Smooth muscle cell (in vitro differentiated cells): ENCODE measurements around the gene GSTCD. TPM values are rescaled to one million over a fixed set of nuclear protein-coding genes. Genes with fewer than 3 reads are reported as not detected.

Experiments
- DNase-seq: peaks from one replicate; lab custom pipeline; 2025; ENCODE audit not compliant: unreplicated experiment; lab: John Stamatoyannopoulos, UW
- H2AFZ ChIP-seq: fragments of 200-600 bp; sonication (generic); 2 replicates; pipeline ENCODE4 v1.6.0; 2016; ENCODE audit warnings: antibody characterized with exemption, low read depth, mild to moderate bottlenecking
- H3F3A ChIP-seq: fragments of 200-600 bp; sonication (generic); 2 replicates; pipeline ENCODE4 v1.6.0; 2017; ENCODE audit warnings: antibody characterized with exemption, low read depth
- H3K27ac ChIP-seq: fragments of 200-600 bp; sonication (generic); 2 replicates; pipeline ENCODE4 v1.5.1; 2016; ENCODE audit warnings: low read depth, mild to moderate bottlenecking
- H3K27me3 ChIP-seq: fragments of 200-600 bp; sonication (generic); 2 replicates; pipeline ENCODE4 v1.6.1; 2016; ENCODE audit warnings: low read depth, mild to moderate bottlenecking
- H3K36me3 ChIP-seq: fragments of 200-600 bp; sonication (generic); 2 replicates; pipeline ENCODE4 v1.5.1; 2016; ENCODE audit warnings: low read depth
- H3K4me1 ChIP-seq: fragments of 200-600 bp; sonication (generic); 2 replicates; pipeline ENCODE4 v1.5.1; 2016; ENCODE audit warnings: low read depth
- H3K4me2 ChIP-seq: fragments of 200-600 bp; sonication (generic); 2 replicates; pipeline ENCODE4 v1.6.0; 2016; ENCODE audit warnings: mild to moderate bottlenecking
- H3K4me3 ChIP-seq: fragments of 200-600 bp; sonication (generic); 2 replicates; pipeline ENCODE4 v1.5.1; 2016; ENCODE audit warnings: mild to moderate bottlenecking
- H3K79me2 ChIP-seq: fragments of 200-600 bp; sonication (generic); 2 replicates; pipeline ENCODE4 v1.6.0; 2016; ENCODE audit warnings: low read depth, mild to moderate bottlenecking
- H3K9ac ChIP-seq: fragments of 200-600 bp; sonication (generic); 2 replicates; pipeline ENCODE4 v1.6.0; 2016; ENCODE audit warnings: low read depth
- H3K9me3 ChIP-seq: fragments of 200-600 bp; sonication (generic); replicated peaks from 2 replicates; pipeline ENCODE4 v1.5.1; 2016; ENCODE audit warnings: low read depth
- H4K20me1 ChIP-seq: fragments of 200-600 bp; sonication (generic); 2 replicates; pipeline ENCODE4 v1.6.0; 2016; ENCODE audit warnings: low read depth
- WGBS: methylation state at CpG from one replicate; pipeline ENCODE4 v1.1.7; 2016; ENCODE audit warnings: low lambda C conversion rate; 5-methylcytosine and 5-hydroxymethylcytosine counted together
- polyA plus RNA-seq: library from polyadenylated mRNA; unstranded; fragments of >200 nt; fragmentation: Nextera tagmentation; extraction: Ambion mirVana; gene quantifications from 2 replicates; pipeline ENCODE4 v1.2.1, GENCODE V29; 2016
- total RNA-seq: library from RNA; depleted of rRNA; stranded (reverse); fragments of >200 nt; gene quantifications from 2 replicates; pipeline ENCODE4 v1.2.3, GENCODE V29; 2014
- TF ChIP-seq, protein P1 (sequence below): fragments of 200-600 bp; sonication (generic); IDR thresholded peaks from 2 replicates; pipeline ENCODE4 v1.5.1; 2017; ENCODE audit warnings: borderline replicate concordance, mild to moderate bottlenecking, antibody characterized with exemption; ENCODE audit not compliant: insufficient read depth, poor library complexity, severe bottlenecking

The GSTCD gene
- total and polyA plus RNA-seq, 2 experiments from 2014 or later, result 5.6 to 10.5 TPM

DNA sequence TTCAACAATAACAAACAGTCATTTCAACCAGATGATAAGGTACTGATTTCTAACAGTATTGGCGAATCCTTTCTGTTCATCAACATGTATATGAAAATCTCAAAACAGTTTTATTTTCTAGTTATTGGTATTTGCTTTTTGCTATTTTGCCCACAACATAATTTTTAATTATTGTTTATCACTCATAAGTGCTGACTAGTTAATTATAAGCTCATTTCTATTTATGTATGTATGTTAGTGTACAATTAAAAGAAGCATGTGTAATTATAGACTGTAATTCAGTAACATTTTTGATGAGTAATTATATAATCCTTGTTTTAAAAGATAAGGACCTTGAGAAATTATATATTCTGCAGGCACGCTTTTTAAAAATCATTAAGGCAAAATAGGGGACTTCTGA, 119.5 kb downstream of the GSTCD start:
- Histone ChIP-seq H4K20me1 (no peaks in the 10 kb centered on the region), H3K4me3 (no peak overlapping the region), H3K27me3 (no peaks in the 10 kb centered on the region), H3K27ac (no peak overlapping the region), H3F3A (no peaks in the 10 kb centered on the region), H3K36me3 (peaks cover 4% of the 10 kb centered on the region), H3K4me1 (no peaks in the 10 kb centered on the region), H3K9me3 (no peaks in the 10 kb centered on the region), H2AFZ (no peak overlapping the region), H3K79me2 (no peaks in the 10 kb centered on the region), H3K4me2 (no peak overlapping the region), H3K9ac (no peak overlapping the region)
- TF ChIP-seq, protein P1, sequence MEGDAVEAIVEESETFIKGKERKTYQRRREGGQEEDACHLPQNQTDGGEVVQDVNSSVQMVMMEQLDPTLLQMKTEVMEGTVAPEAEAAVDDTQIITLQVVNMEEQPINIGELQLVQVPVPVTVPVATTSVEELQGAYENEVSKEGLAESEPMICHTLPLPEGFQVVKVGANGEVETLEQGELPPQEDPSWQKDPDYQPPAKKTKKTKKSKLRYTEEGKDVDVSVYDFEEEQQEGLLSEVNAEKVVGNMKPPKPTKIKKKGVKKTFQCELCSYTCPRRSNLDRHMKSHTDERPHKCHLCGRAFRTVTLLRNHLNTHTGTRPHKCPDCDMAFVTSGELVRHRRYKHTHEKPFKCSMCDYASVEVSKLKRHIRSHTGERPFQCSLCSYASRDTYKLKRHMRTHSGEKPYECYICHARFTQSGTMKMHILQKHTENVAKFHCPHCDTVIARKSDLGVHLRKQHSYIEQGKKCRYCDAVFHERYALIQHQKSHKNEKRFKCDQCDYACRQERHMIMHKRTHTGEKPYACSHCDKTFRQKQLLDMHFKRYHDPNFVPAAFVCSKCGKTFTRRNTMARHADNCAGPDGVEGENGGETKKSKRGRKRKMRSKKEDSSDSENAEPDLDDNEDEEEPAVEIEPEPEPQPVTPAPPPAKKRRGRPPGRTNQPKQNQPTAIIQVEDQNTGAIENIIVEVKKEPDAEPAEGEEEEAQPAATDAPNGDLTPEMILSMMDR, result no peak
- 97% methylated on average over 2 of the region's 2 CpGs for WGBS
- DNase-seq, result no peak

DNA sequence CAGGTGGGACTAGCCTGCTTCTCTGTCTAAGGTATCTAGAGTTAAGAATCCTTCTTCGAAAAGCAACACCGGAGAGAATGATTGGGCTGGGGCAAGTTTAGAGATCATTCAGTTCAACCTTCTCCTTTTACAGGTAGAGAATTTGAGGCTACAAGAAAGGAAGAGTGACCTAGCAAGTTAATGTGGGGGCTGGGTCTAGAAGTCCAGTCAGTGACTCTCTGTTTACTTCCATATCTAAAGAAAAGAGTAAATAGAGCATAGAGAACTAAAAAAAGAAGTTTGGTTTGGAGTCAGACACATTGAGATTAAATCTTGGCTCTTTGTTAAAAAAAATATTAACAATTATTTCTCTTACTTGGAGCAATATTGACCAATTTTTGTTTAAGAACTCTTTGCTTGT, 122.6 kb downstream of the GSTCD start:
- no peak overlapping the region for H3K9ac ChIP-seq
- no peaks in the 10 kb centered on the region for H3K79me2 ChIP-seq
- no peak overlapping the region for H3K4me3 ChIP-seq
- H3K4me1 ChIP-seq, result no peaks in the 10 kb centered on the region
- 94% methylated on average over 2 of the region's 2 CpGs for WGBS
- H3K27ac ChIP-seq, result no peak overlapping the region
- H3F3A ChIP-seq, result no peaks in the 10 kb centered on the region
- H3K9me3 ChIP-seq, result no peaks in the 10 kb centered on the region
- TF ChIP-seq, protein P1, result no peak
- H3K27me3 ChIP-seq, result no peaks in the 10 kb centered on the region
- no peaks in the 10 kb centered on the region for H4K20me1 ChIP-seq
- no peak for DNase-seq
- H3K4me2 ChIP-seq, result no peak overlapping the region
- no peak overlapping the region for H2AFZ ChIP-seq
- peaks cover 4% of the 10 kb centered on the region for H3K36me3 ChIP-seq

DNA sequence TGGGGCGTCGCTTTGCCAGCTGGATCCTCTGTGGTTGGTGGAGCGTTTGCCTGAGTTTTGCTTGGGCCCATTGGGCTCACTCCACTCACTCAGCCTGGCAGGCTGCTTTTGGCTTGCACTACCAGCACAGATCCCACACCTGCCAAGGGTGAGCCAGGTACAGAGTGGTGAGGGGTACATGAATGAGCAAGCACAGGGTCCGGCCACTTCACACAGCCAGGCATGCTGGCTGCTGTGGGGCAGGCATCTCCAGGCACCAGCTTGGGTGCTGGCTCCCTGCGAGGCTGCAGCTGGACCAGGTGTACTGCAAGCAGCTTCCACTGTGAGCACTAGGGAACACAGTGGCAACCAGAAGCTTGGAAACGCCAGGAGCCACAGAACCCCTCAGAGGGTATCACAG, 126.6 kb downstream of the GSTCD start:
- DNase-seq, result no peak
- WGBS, result 100% methylated on average over 6 of the region's 6 CpGs
- no peak overlapping the region for H3K27ac ChIP-seq

DNA sequence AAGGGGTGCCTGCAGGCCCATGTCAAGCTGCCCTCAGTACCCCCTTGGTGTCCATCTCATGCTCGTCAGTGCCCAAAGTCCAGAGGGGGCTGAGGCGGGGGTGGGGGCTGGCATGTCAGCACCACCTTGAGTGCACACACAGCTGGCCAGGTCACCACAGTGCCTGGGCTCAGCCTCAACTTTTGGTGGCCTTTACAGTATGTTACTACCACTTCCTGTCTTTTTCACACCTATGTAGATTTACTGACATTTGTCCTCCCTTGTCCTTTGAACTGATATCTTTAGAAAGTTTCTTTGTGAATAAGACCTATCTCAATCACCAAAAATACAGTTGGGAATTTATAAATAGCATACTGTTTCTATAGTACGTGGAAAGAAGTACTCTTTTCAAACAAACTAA, 128.0 kb downstream of the GSTCD start:
- H2AFZ ChIP-seq, result no peak overlapping the region
- H3K4me2 ChIP-seq, result no peak overlapping the region
- no peak overlapping the region for H3K27ac ChIP-seq
- H3K79me2 ChIP-seq, result no peaks in the 10 kb centered on the region
- over 99% methylated on average over 3 of the region's 3 CpGs for WGBS
- H3K4me3 ChIP-seq, result no peak overlapping the region
- TF ChIP-seq, protein P1, result no peak
- no peak for DNase-seq
- no peaks in the 10 kb centered on the region for H3K27me3 ChIP-seq
- no peaks in the 10 kb centered on the region for H3F3A ChIP-seq
- H3K36me3 ChIP-seq, result no peaks in the 10 kb centered on the region
- H3K4me1 ChIP-seq, result no peaks in the 10 kb centered on the region
- no peaks in the 10 kb centered on the region for H3K9me3 ChIP-seq
- no peaks in the 10 kb centered on the region for H4K20me1 ChIP-seq
- no peak overlapping the region for H3K9ac ChIP-seq

More for the DNA sequence above, 126.6 kb downstream of the GSTCD start:
- no peaks in the 10 kb centered on the region for H3K27me3 ChIP-seq
- no peak overlapping the region for H3K4me3 ChIP-seq
- no peak overlapping the region for H3K4me2 ChIP-seq
- H3K9me3 ChIP-seq, result no peaks in the 10 kb centered on the region
- no peaks in the 10 kb centered on the region for H3K79me2 ChIP-seq
- H3F3A ChIP-seq, result no peaks in the 10 kb centered on the region
- H4K20me1 ChIP-seq, result no peaks in the 10 kb centered on the region
- H3K36me3 ChIP-seq, result no peaks in the 10 kb centered on the region
- no peaks in the 10 kb centered on the region for H3K4me1 ChIP-seq
- TF ChIP-seq, protein P1, result no peak
- no peak overlapping the region for H3K9ac ChIP-seq
- no peak overlapping the region for H2AFZ ChIP-seq
